Activated CD8-positive, alpha-beta T cell treated with anti-CD3 and anti-CD28 coated beads for 36 hours (primary cell): ENCODE results near the gene NAPB. TPM values are rescaled to one million over a fixed set of nuclear protein-coding genes. Genes with fewer than 3 reads are reported as not detected.

Experiments used
- ATAC-seq: fragments of 200-7000 bp; cut with Tn5 transposase; one replicate; pipeline ENCODE4 v1.10.0; 2021; ENCODE audit warnings: mild to moderate bottlenecking, moderate library complexity
- CTCF ChIA-PET: fragments of 350-600 bp; sonication (Branson Sonifier 250); formaldehyde crosslinking; loops from one replicate; lab custom pipeline; 2021; ENCODE audit warnings: antibody characterized with exemption; lab: Charles Lee
- POLR2A ChIA-PET: fragments of 350-600 bp; sonication (Branson Sonifier 250); formaldehyde crosslinking; loops from one replicate; lab custom pipeline; 2021; ENCODE audit warnings: antibody characterized with exemption; lab: Charles Lee
- DNase-seq: peaks from one replicate; pipeline ENCODE4 v3.0.0-alpha.2; 2020
- H3K27ac Mint-ChIP-seq: one replicate; pipeline ENCODE4 v1.8.0; 2021; ENCODE audit warnings: mild to moderate bottlenecking, mixed read lengths
- H3K27me3 Mint-ChIP-seq: one replicate; pipeline ENCODE4 v1.8.0; 2021; ENCODE audit warnings: mixed read lengths
- H3K36me3 Mint-ChIP-seq: one replicate; pipeline ENCODE4 v1.8.0; 2021; ENCODE audit warnings: low read depth, mixed read lengths
- H3K4me1 Mint-ChIP-seq: one replicate; pipeline ENCODE4 v1.8.0; 2021; ENCODE audit warnings: low read depth, mixed read lengths
- H3K4me3 Mint-ChIP-seq: one replicate; pipeline ENCODE4 v1.8.0; 2021; ENCODE audit warnings: mild to moderate bottlenecking, moderate library complexity, mixed read lengths
- H3K9me3 Mint-ChIP-seq: one replicate; pipeline ENCODE4 v1.8.0; 2021; ENCODE audit warnings: mixed read lengths
- CTCF ChIP-seq: fragments of 200-600 bp; IDR thresholded peaks from one replicate; pipeline ENCODE4 v1.8.0; 2022; ENCODE audit warnings: antibody characterized with exemption, mild to moderate bottlenecking
- intact Hi-C: fragments of 100-400 bp; cut with micrococcal nuclease; formaldehyde crosslinking; loops from one replicate; pipeline ENCODE4 v1.10.0; 2022
- total RNA-seq, 2 experiments: library from RNA; stranded (reverse); gene quantifications; one replicate each; pipeline ENCODE4 v1.2.3, GENCODE V29; 2021

Gene NAPB
- total RNA-seq, 2 experiments from 2014 or later: 14.3 to 16.8 TPM

DNA sequence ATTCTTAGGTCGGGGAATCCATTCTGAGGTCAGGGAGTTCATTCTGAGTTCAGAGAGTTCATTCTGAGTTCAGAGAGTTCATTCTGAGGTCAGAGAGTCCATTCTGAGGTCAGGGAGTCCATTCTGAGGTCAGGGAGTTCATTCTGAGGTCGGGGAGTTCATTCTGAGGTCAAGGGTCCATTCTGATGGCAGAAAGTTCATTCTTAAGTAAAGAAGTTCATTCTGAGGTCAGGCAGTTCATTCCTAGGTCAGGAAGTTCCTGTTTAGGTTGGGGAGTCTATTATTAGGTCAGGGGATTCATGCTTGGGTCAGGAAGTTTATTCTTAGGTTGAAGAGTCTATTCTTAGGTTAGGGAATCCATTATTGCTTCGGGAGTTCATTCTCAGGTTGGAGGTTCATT, 87.2 kb downstream of the NAPB start:
- CTCF ChIA-PET: no interaction called here
- POLR2A ChIA-PET: no interaction called here

GRCh38 chr20:23332467-23332866, 88.8 kb downstream of the NAPB start:
- H3K27me3 Mint-ChIP-seq: no peaks in the 10 kb centered on the region
- CTCF ChIA-PET: interaction anchor here (1.3 kb wide), 1 partner anchor 17 kb away, joined by 3 read pairs; no protein-coding TSS in a partner anchor
- ATAC-seq (no peak), DNase-seq (no peak)
- H3K27ac Mint-ChIP-seq: no peak overlapping the region
- H3K36me3 Mint-ChIP-seq: peaks cover 2% of the 10 kb centered on the region
- H3K4me3 Mint-ChIP-seq: no peak overlapping the region
- TF ChIP-seq CTCF: no peak
- POLR2A ChIA-PET: interaction anchor here (1.0 kb wide), 1 partner anchor 9 kb away, joined by 3 read pairs; no protein-coding TSS in a partner anchor
- H3K4me1 Mint-ChIP-seq: no peaks in the 10 kb centered on the region
- peaks cover 1% of the 10 kb centered on the region for H3K9me3 Mint-ChIP-seq
- intact Hi-C loops: no loop called here

More for the DNA sequence above, 87.2 kb downstream of the NAPB start:
- H3K4me1 Mint-ChIP-seq: no peaks in the 10 kb centered on the region
- H3K4me3 Mint-ChIP-seq: no peak overlapping the region
- TF ChIP-seq CTCF: no peak
- no peak for DNase-seq
- H3K27me3 Mint-ChIP-seq: no peaks in the 10 kb centered on the region
- no peak overlapping the region for H3K27ac Mint-ChIP-seq
- no peak for ATAC-seq
- intact Hi-C loops: no loop called here
- H3K9me3 Mint-ChIP-seq: peaks cover 1% of the 10 kb centered on the region
- H3K36me3 Mint-ChIP-seq: peaks cover 2% of the 10 kb centered on the region

GRCh38 chr20:23331450-23332350, 89.6 kb downstream of the NAPB start:
- Mint-ChIP-seq H3K9me3 (peaks cover 1% of the 10 kb centered on the region), H3K27me3 (no peaks in the 10 kb centered on the region), H3K36me3 (peaks cover 2% of the 10 kb centered on the region), H3K27ac (no peak overlapping the region), H3K4me1 (no peaks in the 10 kb centered on the region), H3K4me3 (no peak overlapping the region)
- CTCF ChIA-PET: interaction anchor here (1.3 kb wide), 1 partner anchor 18 kb away, joined by 3 read pairs; no protein-coding TSS in a partner anchor
- no peak for TF ChIP-seq CTCF
- POLR2A ChIA-PET: interaction anchor here (1.0 kb wide), 1 partner anchor 9 kb away, joined by 3 read pairs; no protein-coding TSS in a partner anchor
- DNase-seq (no peak), ATAC-seq (no peak)
- intact Hi-C loops: no loop called here

DNA sequence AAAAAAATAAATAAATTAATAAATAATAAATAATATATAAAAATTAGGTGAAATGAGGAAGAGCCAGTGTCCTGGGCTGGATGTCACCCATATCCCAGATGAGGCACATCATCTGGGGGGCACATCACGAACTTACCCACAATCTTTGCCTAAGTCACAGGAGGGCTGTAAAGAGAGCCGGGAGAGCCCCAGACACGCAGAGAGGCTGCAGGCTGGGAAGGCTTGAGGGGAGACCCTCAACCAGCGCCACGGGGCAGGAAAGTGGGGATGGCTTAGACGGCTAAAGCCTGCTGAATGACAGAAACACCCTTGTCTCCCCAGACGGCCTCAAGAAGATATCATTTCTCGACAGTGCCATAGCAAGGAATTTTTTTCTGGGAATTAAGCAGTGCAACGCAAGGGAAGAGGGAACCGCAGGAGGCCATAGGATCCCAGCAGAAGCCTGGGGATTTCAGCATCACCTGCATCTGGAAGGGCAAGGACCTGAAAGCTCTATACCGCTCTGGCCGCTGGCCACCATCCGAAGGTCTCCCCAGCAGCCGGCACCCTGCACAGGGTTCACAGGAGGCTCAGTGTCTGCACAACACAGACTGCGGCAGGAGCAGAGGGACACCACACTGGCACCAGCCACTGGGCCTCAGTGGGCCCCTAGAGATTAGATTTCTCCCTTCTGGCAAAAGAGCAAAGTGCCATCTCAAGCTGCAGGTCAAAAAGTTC, 93.5 kb downstream of the NAPB start:
- Mint-ChIP-seq H3K4me1 (no peaks in the 10 kb centered on the region), H3K27me3 (no peaks in the 10 kb centered on the region), H3K4me3 (no peak overlapping the region), H3K9me3 (peaks cover 1% of the 10 kb centered on the region), H3K36me3 (peaks cover 2% of the 10 kb centered on the region), H3K27ac (no peak overlapping the region)
- DNase-seq (no peak), ATAC-seq (no peak)
- CTCF ChIA-PET: no interaction called here
- intact Hi-C loops: no loop called here
- no peak for TF ChIP-seq CTCF
- POLR2A ChIA-PET: no interaction called here
